Omental fat pad (tissue), 4 donors: ENCODE measurements around the gene CLDN18. TPM values are rescaled to one million over a fixed set of nuclear protein-coding genes. Genes with fewer than 3 reads are reported as not detected.
A peak's percentile ranks its signal among the peaks of the same experiment; 100 is the strongest.

Experiments used
- ATAC-seq: fragments of 150-250 bp; one replicate; pipeline ENCODE4 v1.9.1; 2016; ENCODE audit warnings: mild to moderate bottlenecking, moderate library complexity; ENCODE audit not compliant: low FRiP score
- DNase-seq: peaks from one replicate; pipeline ENCODE4 v3.0.0-alpha.2; 2019; ENCODE audit warnings: low spot score
- total RNA-seq, 4 donors: library from RNA; depleted of rRNA; stranded (reverse); fragments of >200 nt; gene quantifications; one replicate each; pipeline ENCODE4 v1.1.0, GENCODE V29; 2016
- TF ChIP-seq, protein P1 (sequence below), 3 donors: fragments of 450-650 bp; IDR thresholded peaks; one replicate each; pipeline ENCODE4 v1.5.1; 2016 to 2017; ENCODE audit warnings: antibody characterized with exemption in 3 of 3, mild to moderate bottlenecking in 3 of 3, moderate library complexity in 2 of 3

CLDN18 gene
- not detected for total RNA-seq

- TF ChIP-seq, protein P1, sequence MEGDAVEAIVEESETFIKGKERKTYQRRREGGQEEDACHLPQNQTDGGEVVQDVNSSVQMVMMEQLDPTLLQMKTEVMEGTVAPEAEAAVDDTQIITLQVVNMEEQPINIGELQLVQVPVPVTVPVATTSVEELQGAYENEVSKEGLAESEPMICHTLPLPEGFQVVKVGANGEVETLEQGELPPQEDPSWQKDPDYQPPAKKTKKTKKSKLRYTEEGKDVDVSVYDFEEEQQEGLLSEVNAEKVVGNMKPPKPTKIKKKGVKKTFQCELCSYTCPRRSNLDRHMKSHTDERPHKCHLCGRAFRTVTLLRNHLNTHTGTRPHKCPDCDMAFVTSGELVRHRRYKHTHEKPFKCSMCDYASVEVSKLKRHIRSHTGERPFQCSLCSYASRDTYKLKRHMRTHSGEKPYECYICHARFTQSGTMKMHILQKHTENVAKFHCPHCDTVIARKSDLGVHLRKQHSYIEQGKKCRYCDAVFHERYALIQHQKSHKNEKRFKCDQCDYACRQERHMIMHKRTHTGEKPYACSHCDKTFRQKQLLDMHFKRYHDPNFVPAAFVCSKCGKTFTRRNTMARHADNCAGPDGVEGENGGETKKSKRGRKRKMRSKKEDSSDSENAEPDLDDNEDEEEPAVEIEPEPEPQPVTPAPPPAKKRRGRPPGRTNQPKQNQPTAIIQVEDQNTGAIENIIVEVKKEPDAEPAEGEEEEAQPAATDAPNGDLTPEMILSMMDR (IDR thresholded peaks at IDR 0.05), result no peak
- ATAC-seq (no peak), DNase-seq (no peak)
Measured at GRCh38 chr3:138009476-138010272, at the start of gene CLDN18. CLDN18 (plus strand) TSS chr3:138010165; CDS start chr3:138010226, 61 bp downstream.

GRCh38 chr3:137962251-137962650 is 47.7 kb upstream of the CLDN18 start:
- TF ChIP-seq, protein P1 (IDR thresholded peaks at IDR 0.05), result no peak
- no peak for ATAC-seq
- DNase-seq, result no peak

DNA sequence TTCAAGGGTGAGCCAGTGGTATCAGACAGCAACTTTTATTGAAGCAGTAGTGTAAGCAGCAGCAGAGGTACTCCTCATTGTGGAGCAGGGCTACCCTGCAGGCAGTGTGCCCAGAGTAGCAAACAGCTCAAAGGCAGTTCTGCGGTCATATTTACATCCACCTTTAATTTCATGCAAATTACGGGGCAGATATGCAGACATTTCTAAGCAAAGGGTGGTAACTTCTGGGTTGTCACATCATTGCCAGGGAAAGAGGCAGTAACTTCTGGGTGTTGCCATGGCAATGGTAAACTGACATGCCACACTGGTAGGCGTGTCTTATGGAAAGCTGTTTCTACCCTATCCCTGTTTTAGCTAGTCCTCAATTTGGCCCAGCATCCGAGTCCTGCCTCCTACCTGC is 46.5 kb upstream of the CLDN18 start:
- DNase-seq (no peak), ATAC-seq (no peak)
- TF ChIP-seq, protein P1 (IDR thresholded peaks at IDR 0.05), result no peak

- TF ChIP-seq, protein P1 (IDR thresholded peaks at IDR 0.05), result no peak
- no peak for ATAC-seq
- peak; percentile 56 for DNase-seq
Measured at GRCh38 chr3:137970914-137971831, 38.8 kb upstream of the CLDN18 start.

- ATAC-seq, result no peak
- TF ChIP-seq, protein P1 (IDR thresholded peaks at IDR 0.05), result no peak
- DNase-seq, result no peak
Measured at GRCh38 chr3:137972396-137972795, 37.6 kb upstream of the CLDN18 start.

DNA sequence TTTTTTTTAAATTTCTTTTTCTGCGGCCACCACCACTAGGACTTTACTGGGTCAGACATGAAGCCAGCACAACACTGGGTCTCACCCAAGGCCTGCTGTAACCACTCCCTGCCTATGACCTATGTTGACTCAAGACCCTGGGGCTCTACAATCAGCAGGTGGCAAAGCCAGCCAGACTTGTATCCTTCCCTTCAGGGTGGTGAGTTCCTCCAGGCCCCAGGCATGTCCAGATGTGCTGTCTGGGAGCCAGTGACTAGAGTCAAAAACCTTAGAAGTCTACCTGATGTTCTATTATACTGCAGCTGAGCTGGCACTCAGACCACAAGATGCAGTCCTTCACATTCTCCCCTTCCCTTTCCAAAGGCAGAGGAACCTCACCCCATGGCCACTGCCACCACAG is 31.6 kb upstream of the CLDN18 start:
- no peak for ATAC-seq
- TF ChIP-seq, protein P1 (IDR thresholded peaks at IDR 0.05), result no peak
- DNase-seq, result no peak
